H1 (cell line): ENCODE data around the gene DCDC2C. TPM values are rescaled to one million over a fixed set of nuclear protein-coding genes. Genes with fewer than 3 reads are reported as not detected.

Experiments used
- CTCF ChIA-PET: fragments of 300-600 bp; sonication (Branson Sonifier 250); formaldehyde crosslinking; loops from one replicate; lab custom pipeline; 2021; ENCODE audit not compliant: partially characterized antibody; lab: Charles Lee
- POLR2A ChIA-PET: fragments of 300-600 bp; sonication (Branson Sonifier 250); formaldehyde crosslinking; loops from one replicate; lab custom pipeline; 2021; ENCODE audit warnings: inconsistent platforms; ENCODE audit not compliant: partially characterized antibody; lab: Charles Lee
- DNase-seq, 2 experiments: peaks; one replicate each; pipeline versions ENCODE4 v3.0.0 to v3.0.0-alpha.2; 2010 to 2022; ENCODE audit warnings: low spot score in 2 of 2, low read depth in 1 of 2, mixed read lengths in 1 of 2
- FAIRE-seq: peaks from 2 replicates; lab custom pipeline; 2011; peaks lifted over from hg19 to GRCh38; lab: Jason Lieb, UNC
- H2AFZ ChIP-seq: 2 replicates; pipeline ENCODE4 v1.8.1; 2012; ENCODE audit warnings: low read length, inconsistent platforms
- H2AK5ac ChIP-seq: 2 replicates; pipeline ENCODE4 v1.6.1; 2013; ENCODE audit warnings: low read depth, low read length
- H2BK120ac ChIP-seq: replicated peaks from 2 replicates; pipeline ENCODE3; 2013; ENCODE audit warnings: low read depth, low read length, inconsistent platforms
- H2BK12ac ChIP-seq: 2 replicates; pipeline ENCODE4 v1.6.1; 2013; ENCODE audit warnings: low read depth, low read length
- H2BK15ac ChIP-seq: 2 replicates; pipeline ENCODE4 v1.6.1; 2013; ENCODE audit warnings: low read length
- H2BK20ac ChIP-seq: 2 replicates; pipeline ENCODE4 v1.6.1; 2013; ENCODE audit warnings: low read length
- H2BK5ac ChIP-seq: 2 replicates; pipeline ENCODE4 v1.6.1; 2013; ENCODE audit warnings: low read depth, low read length
- H3K14ac ChIP-seq: 2 replicates; pipeline ENCODE4 v1.6.1; 2013; ENCODE audit warnings: inconsistent platforms; ENCODE audit not compliant: insufficient read length
- H3K18ac ChIP-seq: 2 replicates; pipeline ENCODE4 v1.6.1; 2013; ENCODE audit warnings: low read length; ENCODE audit errors: extremely low read depth
- H3K23ac ChIP-seq: 2 replicates; pipeline ENCODE4 v1.6.1; 2013; ENCODE audit warnings: inconsistent platforms; ENCODE audit not compliant: insufficient read length
- H3K23me2 ChIP-seq: 2 replicates; pipeline ENCODE4 v1.6.1; 2013; ENCODE audit warnings: low read depth, low read length
- H3K27ac ChIP-seq: 2 replicates; pipeline ENCODE4 v1.6.1; 2011; ENCODE audit warnings: low read depth, low read length, inconsistent platforms
- H3K27me3 ChIP-seq, 4 experiments: replicated peaks in 1 of 4; 1 replicate in 1 of 4; 2 replicates in 3 of 4; pipeline versions ENCODE4 v1.6.1 to v1.8.1; 2011 to 2013; ENCODE audit warnings: low read length in 3 of 4, mild to moderate bottlenecking in 3 of 4, inconsistent platforms in 2 of 4, mixed read lengths in 2 of 4, moderate library complexity in 1 of 4; ENCODE audit not compliant: control insufficient read depth in 3 of 4, insufficient read depth in 3 of 4; ENCODE audit errors: extremely low read depth in 1 of 4
- H3K36me3 ChIP-seq, 4 experiments: 2 replicates each; pipeline versions ENCODE4 v1.6.1 to v1.8.1; 2011 to 2013; ENCODE audit warnings: mild to moderate bottlenecking in 4 of 4, low read length in 3 of 4, moderate library complexity in 2 of 4, control low read depth in 1 of 4, inconsistent platforms in 1 of 4; ENCODE audit not compliant: insufficient read depth in 4 of 4, control insufficient read depth in 2 of 4
- H3K4ac ChIP-seq: replicated peaks from 2 replicates; pipeline ENCODE3; 2013; ENCODE audit warnings: low read length, low read depth, mixed read lengths, inconsistent platforms; ENCODE audit not compliant: insufficient read length
- H3K4me1 ChIP-seq, 4 experiments: replicated peaks in 1 of 4; 1 replicate in 1 of 4; 2 replicates in 3 of 4; pipeline versions ENCODE4 v1.6.1 to v1.8.1; 2011 to 2013; ENCODE audit warnings: low read length in 3 of 4, inconsistent platforms in 2 of 4, mixed read lengths in 1 of 4; ENCODE audit not compliant: insufficient read depth in 4 of 4, control insufficient read depth in 3 of 4
- H3K4me2 ChIP-seq, 2 experiments: 2 replicates each; pipeline versions ENCODE4 v1.6.1 to v1.8.1; 2011 to 2013; ENCODE audit warnings: low read depth in 2 of 2, low read length in 2 of 2, control low read depth in 1 of 2, inconsistent platforms in 1 of 2, mild to moderate bottlenecking in 1 of 2; ENCODE audit not compliant: insufficient read depth in 1 of 2
- H3K4me3 ChIP-seq, 4 experiments: fragments of 200-600, 300-600 bp in 1 of 4; sonication (generic), shearing (Covaris generic), sonication (Bioruptor Twin) in 1 of 4; 2 replicates each; pipeline versions ENCODE4 v1.5.1 to v1.8.1; 2011 to 2016; ENCODE audit warnings: low read length in 4 of 4, low read depth in 3 of 4, control low read depth in 2 of 4, inconsistent platforms in 2 of 4, mild to moderate bottlenecking in 2 of 4, mixed read lengths in 1 of 4, moderate library complexity in 1 of 4; ENCODE audit not compliant: insufficient read depth in 2 of 4; ENCODE audit errors: extremely low read depth in 1 of 4
- H3K56ac ChIP-seq: replicated peaks from 2 replicates; pipeline ENCODE3; 2013; ENCODE audit warnings: low read depth, mild to moderate bottlenecking, mixed read lengths, low read length, inconsistent platforms; ENCODE audit not compliant: insufficient read length
- H3K79me1 ChIP-seq: 2 replicates; pipeline ENCODE4 v1.6.1; 2013; ENCODE audit warnings: low read depth, low read length, control low read depth
- H3K79me2 ChIP-seq, 2 experiments: 2 replicates each; pipeline versions ENCODE4 v1.6.1 to v1.8.1; 2012 to 2013; ENCODE audit warnings: low read length in 2 of 2, mild to moderate bottlenecking in 2 of 2, inconsistent platforms in 1 of 2; ENCODE audit not compliant: insufficient read depth in 2 of 2, control insufficient read depth in 1 of 2
- H3K9ac ChIP-seq, 4 experiments: replicated peaks in 1 of 4; 1 replicate in 1 of 4; 2 replicates in 3 of 4; pipeline versions ENCODE4 v1.6.1 to v1.8.1; 2011 to 2013; ENCODE audit warnings: low read depth in 3 of 4, low read length in 3 of 4, control low read depth in 2 of 4, mild to moderate bottlenecking in 2 of 4, moderate library complexity in 2 of 4, inconsistent platforms in 1 of 4; ENCODE audit errors: extremely low read depth in 1 of 4
- H3K9me3 ChIP-seq, 2 experiments: 2 replicates each; pipeline versions ENCODE4 v1.6.1 to v1.8.1; 2012 to 2013; ENCODE audit warnings: mild to moderate bottlenecking in 2 of 2, moderate library complexity in 2 of 2, control low read depth in 1 of 2, inconsistent platforms in 1 of 2, low read depth in 1 of 2, low read length in 1 of 2, mixed read lengths in 1 of 2; ENCODE audit not compliant: insufficient read depth in 2 of 2
- H4K20me1 ChIP-seq, 2 experiments: replicated peaks in 1 of 2; 2 replicates each; pipeline versions ENCODE3 to v1.8.1; 2011 to 2013; ENCODE audit warnings: inconsistent platforms in 2 of 2, low read length in 2 of 2, mild to moderate bottlenecking in 1 of 2; ENCODE audit not compliant: insufficient read depth in 2 of 2, control insufficient read depth in 1 of 2
- H4K5ac ChIP-seq: 2 replicates; pipeline ENCODE4 v1.6.1; 2013; ENCODE audit warnings: low read length, low read depth, mixed read lengths, inconsistent platforms; ENCODE audit not compliant: insufficient read length
- H4K8ac ChIP-seq: 2 replicates; pipeline ENCODE4 v1.8.0; 2013; ENCODE audit warnings: mild to moderate bottlenecking, moderate library complexity, low read length, inconsistent platforms; ENCODE audit not compliant: insufficient read depth; ENCODE audit errors: extremely low read depth
- H4K91ac ChIP-seq: replicated peaks from 2 replicates; pipeline ENCODE3; 2013; ENCODE audit warnings: low read length, mixed read lengths, inconsistent platforms; ENCODE audit not compliant: insufficient read length
- ATF3 ChIP-seq: IDR thresholded peaks from 2 replicates; pipeline ENCODE4 v1.6.1; 2011; ENCODE audit warnings: low read depth, mild to moderate bottlenecking, low read length; ENCODE audit not compliant: insufficient read depth
- CHD1 ChIP-seq: IDR thresholded peaks from 2 replicates; pipeline ENCODE4 v1.6.1; 2012; ENCODE audit warnings: low read depth, low read length, improper control_type of control experiment
- POLR2AphosphoS5 ChIP-seq: IDR thresholded peaks from 2 replicates; pipeline ENCODE4 v1.6.1; 2011; ENCODE audit warnings: low read depth, low read length
- RAD21 ChIP-seq, 2 experiments: IDR thresholded peaks in 1 of 2; conservative IDR thresholded peaks in 1 of 2; 2 replicates each; pipeline ENCODE4 v1.6.1; 2011; ENCODE audit warnings: low read depth in 2 of 2, low read length in 2 of 2, improper control_type of control experiment in 1 of 2, inconsistent platforms in 1 of 2, mild to moderate bottlenecking in 1 of 2, moderate library complexity in 1 of 2
- RBBP5 ChIP-seq: IDR thresholded peaks from 2 replicates; pipeline ENCODE4 v1.7.1; 2012; ENCODE audit warnings: low read depth, mild to moderate bottlenecking, inconsistent platforms, low read length, moderate library complexity, borderline replicate concordance
- SP1 ChIP-seq: IDR thresholded peaks from 2 replicates; pipeline ENCODE4 v1.6.1; 2011; ENCODE audit warnings: low read depth, low read length
- SUZ12 ChIP-seq: fragments of 200-600 bp; sonication (generic); IDR thresholded peaks from 2 replicates; pipeline ENCODE4 v1.6.1; 2012; ENCODE audit warnings: mild to moderate bottlenecking, inconsistent platforms, low read length, moderate library complexity, mixed read lengths
- TBP ChIP-seq: IDR thresholded peaks from 2 replicates; pipeline ENCODE4 v1.6.1; 2011; ENCODE audit warnings: low read depth, low read length, improper control_type of control experiment
- WGBS, 2 experiments: shearing (Covaris generic) in 1 of 2; methylation state at CpG; one replicate each; pipeline versions ENCODE4 v1.1.6 to v1.1.7; 2013 to 2015; ENCODE audit warnings: low lambda C conversion rate in 2 of 2, mixed read lengths in 2 of 2, inconsistent platforms in 1 of 2, low coverage in 1 of 2, missing lambda C conversion rate in 1 of 2; ENCODE audit not compliant: insufficient replicate concordance in 2 of 2, insufficient coverage in 1 of 2, insufficient read length in 1 of 2; ENCODE audit errors: extremely low coverage in 1 of 2, missing lambda C conversion rate in 1 of 2; 5-methylcytosine and 5-hydroxymethylcytosine counted together
- polyA plus RNA-seq, 7 experiments: library from polyadenylated mRNA; depleted of rRNA in 3 of 7; stranded (reverse) in 5 of 7; unstranded in 2 of 7; fragments of >200 nt in 5 of 7; fragments of 200-250 nt in 2 of 7; gene quantifications; 1 replicate in 5 of 7; 2 replicates in 1 of 7; 4 replicates in 1 of 7; pipeline versions ENCODE4 v1.2.1 to v1.2.3, GENCODE V29; 2011 to 2013; ENCODE audit warnings: missing spikeins in 2 of 7, mixed read lengths in 2 of 7
- total RNA-seq: library from RNA; stranded (reverse); fragmentation: NEBNext Ultra II Directional; extraction: Animal tissue kit (Norgen Biotek cat#: 25700); gene quantifications from 2 replicates; pipeline ENCODE4 v1.2.1, GENCODE V29; 2021
- TF ChIP-seq, protein P1 (sequence below): IDR thresholded peaks from 2 replicates; pipeline ENCODE4 v1.6.1; 2012; ENCODE audit warnings: inconsistent platforms

DCDC2C gene
- total and polyA plus RNA-seq, 2 of the 8 experiments (the other 6 are each of a cell fraction or from before 2014, with no cell fraction given), result 0.50 TPM; not detected in 1

- no peak overlapping the region for H2AFZ ChIP-seq
- H3K79me1 ChIP-seq, result no peaks in the 10 kb centered on the region
- H4K8ac ChIP-seq, result no peak overlapping the region
- no peak overlapping the region for H2AK5ac ChIP-seq
- TF ChIP-seq RAD21 (IDR thresholded peaks at IDR 0.05 in 1 of 2, conservative IDR thresholded peaks at IDR 0.05 in 1 of 2; ENCODE audit: low read depth in 2 of 2, low read length in 2 of 2) (no peak), SUZ12 (no peak), TBP (no peak), POLR2AphosphoS5 (no peak), ATF3 (no peak), RBBP5 (no peak), SP1 (no peak), CHD1 (no peak)
- TF ChIP-seq, protein P1, sequence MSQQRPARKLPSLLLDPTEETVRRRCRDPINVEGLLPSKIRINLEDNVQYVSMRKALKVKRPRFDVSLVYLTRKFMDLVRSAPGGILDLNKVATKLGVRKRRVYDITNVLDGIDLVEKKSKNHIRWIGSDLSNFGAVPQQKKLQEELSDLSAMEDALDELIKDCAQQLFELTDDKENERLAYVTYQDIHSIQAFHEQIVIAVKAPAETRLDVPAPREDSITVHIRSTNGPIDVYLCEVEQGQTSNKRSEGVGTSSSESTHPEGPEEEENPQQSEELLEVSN, result no peak
- no peak overlapping the region for H3K18ac ChIP-seq
- CTCF ChIA-PET, result interaction anchor here (0.9 to 4.3 kb wide), 4 partner anchors 12 to 43 kb away, joined by 3 to 16 read pairs (median 3); no protein-coding TSS in a partner anchor
- POLR2A ChIA-PET, result no interaction called here
- FAIRE-seq (no peak), DNase-seq (no peak)
- H3K4ac ChIP-seq, result no peak overlapping the region
- H3K4me3 ChIP-seq, result no peak overlapping the region
- no peak overlapping the region for H2BK5ac ChIP-seq
- 75% methylated on average over 9 of the region's 9 CpGs; no CpG with 5 or more reads in 1 of the 2 experiments for WGBS, 2 experiments
- H3K4me1 ChIP-seq, result no peaks in the 10 kb centered on the region
- H2BK12ac ChIP-seq, result no peak overlapping the region
- no peaks in the 10 kb centered on the region for H3K27me3 ChIP-seq
- H3K9ac ChIP-seq, result no peak overlapping the region
- no peak overlapping the region for H3K56ac ChIP-seq
- H3K36me3 ChIP-seq, result no peaks in the 10 kb centered on the region
- H3K23ac ChIP-seq, result no peak overlapping the region
- H4K5ac ChIP-seq, result no peak overlapping the region
- no peak overlapping the region for H3K27ac ChIP-seq
- H2BK15ac ChIP-seq, result no peak overlapping the region
- no peak overlapping the region for H2BK120ac ChIP-seq
- H4K91ac ChIP-seq, result no peak overlapping the region
- H2BK20ac ChIP-seq, result no peak overlapping the region
- no peaks in the 10 kb centered on the region for H4K20me1 ChIP-seq
- H3K9me3 ChIP-seq, result no peaks in the 10 kb centered on the region; a peak in 2 of 4 replicates
- H3K79me2 ChIP-seq, result no peaks in the 10 kb centered on the region
- no peaks in the 10 kb centered on the region for H3K23me2 ChIP-seq
- H3K14ac ChIP-seq, result no peak overlapping the region
- H3K4me2 ChIP-seq, result no peak overlapping the region
Observed at GRCh38 chr2:3847397-3848052, 144.2 kb downstream of the DCDC2C start.
